ENCODE results near the gene IFNA21. TPM values are rescaled to one million over a fixed set of nuclear protein-coding genes. Genes with fewer than 3 reads are reported as not detected.
A peak's percentile ranks its signal among the peaks of the same experiment; 100 is the strongest.
"Not testable (repeated sequence)": the region's sequence is repeated elsewhere in the genome, so short reads cannot be mapped to it uniquely, and the experiment has no call there.

Gene IFNA21
- total and polyA plus RNA-seq, 12 donors: not detected

DNA sequence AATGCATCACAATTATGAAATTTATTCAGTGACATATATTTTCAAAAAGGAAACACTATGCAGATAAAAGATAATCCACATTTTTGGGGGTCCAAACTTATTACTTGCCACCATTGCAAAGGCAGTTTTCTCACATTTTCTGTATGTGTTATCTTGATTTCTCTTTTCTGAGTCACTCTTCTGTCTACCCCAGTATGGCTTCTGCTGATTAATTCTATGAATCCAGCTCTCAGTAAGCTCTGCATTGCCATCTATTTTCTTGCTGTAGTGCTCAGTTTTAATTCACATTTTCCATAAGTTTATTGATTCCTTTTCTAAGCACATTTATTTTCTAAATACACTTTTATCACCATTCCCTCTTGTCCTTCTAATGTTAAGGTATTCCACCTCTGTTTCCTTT, 38.7 kb upstream of the IFNA21 start:
- intact Hi-C loops (cut with DNase I): no loop called here

GRCh38 chr9:21202105-21202504, 35.6 kb upstream of the IFNA21 start, which contains the start of gene IFNA7:
IFNA7 (minus strand) TSS chr9:21202205; CDS start chr9:21202165, 40 bp downstream.
- 64 to 70% (median 67%) methylated on average over 4 of the region's 4 CpGs for WGBS, 4 donors
- intact Hi-C loops (cut with DNase I); H3K9me3 ChIP-seq (replicated peaks in 1 of 3); H3K27me3 ChIP-seq; H3K36me3 ChIP-seq (replicated peaks in 1 of 2); H3K4me3 ChIP-seq; DNase-seq; H3K27ac ChIP-seq; H3K4me1 ChIP-seq (replicated peaks in 1 of 2): not testable (repeated sequence)

More for the DNA sequence above, 38.7 kb upstream of the IFNA21 start:
- no peak for DNase-seq
- H3K27me3 ChIP-seq: no peaks in the 10 kb centered on the region
- H3K36me3 ChIP-seq (replicated peaks in 1 of 2): no peaks in the 10 kb centered on the region
- H3K27ac ChIP-seq: no peak overlapping the region
- H3K4me1 ChIP-seq (replicated peaks in 1 of 2): no peaks in the 10 kb centered on the region
- no peaks in the 10 kb centered on the region for H3K9me3 ChIP-seq (replicated peaks in 1 of 3)
- TF ChIP-seq CTCF (IDR thresholded peaks at IDR 0.05) (no peak), POLR2A (IDR thresholded peaks at IDR 0.05) (no peak)
- H3K4me3 ChIP-seq: no peak overlapping the region

GRCh38 chr9:21194867-21195776, 28.7 kb upstream of the IFNA21 start:
- DNase-seq: peak in 6 of 7 donors; percentile 12 to 59 (median 28)
- H3K9me3 ChIP-seq (replicated peaks in 1 of 3); H3K27me3 ChIP-seq; intact Hi-C loops (cut with DNase I); H3K36me3 ChIP-seq (replicated peaks in 1 of 2); H3K4me1 ChIP-seq (replicated peaks in 1 of 2); H3K4me3 ChIP-seq; H3K27ac ChIP-seq: not testable (repeated sequence)
- peak; percentile 25 to 48 (median 40) for TF ChIP-seq CTCF (IDR thresholded peaks at IDR 0.05)
- WGBS, 4 donors: 33 to 36% (median 35%) methylated on average over 6 of the region's 6 CpGs

DNA sequence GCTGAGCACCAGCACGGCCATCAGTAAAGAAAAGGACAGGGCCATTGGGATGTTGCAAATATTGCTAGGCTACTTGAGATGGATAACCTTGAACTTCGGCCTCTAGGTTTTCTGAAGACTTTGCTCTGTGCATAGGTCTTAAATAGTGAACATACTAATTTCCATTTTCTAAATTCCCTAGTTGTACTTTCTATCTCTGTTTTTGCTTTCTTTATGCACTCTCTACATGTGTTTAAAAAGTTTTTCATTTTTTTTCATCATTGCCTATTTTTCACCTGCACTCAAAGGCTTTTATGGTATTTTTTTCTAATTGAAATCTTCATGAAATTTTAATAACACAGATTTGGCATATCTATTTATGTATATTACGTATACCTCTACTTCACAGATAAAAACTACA, 21.0 kb upstream of the IFNA21 start, which contains the start of gene IFNA4:
TSS of gene IFNA4 (minus strand) at position 101 of the 400 bp plus-strand sequence. CDS start at position 45, 56 bp downstream.
- not testable (repeated sequence) for H3K4me3 ChIP-seq

DNA sequence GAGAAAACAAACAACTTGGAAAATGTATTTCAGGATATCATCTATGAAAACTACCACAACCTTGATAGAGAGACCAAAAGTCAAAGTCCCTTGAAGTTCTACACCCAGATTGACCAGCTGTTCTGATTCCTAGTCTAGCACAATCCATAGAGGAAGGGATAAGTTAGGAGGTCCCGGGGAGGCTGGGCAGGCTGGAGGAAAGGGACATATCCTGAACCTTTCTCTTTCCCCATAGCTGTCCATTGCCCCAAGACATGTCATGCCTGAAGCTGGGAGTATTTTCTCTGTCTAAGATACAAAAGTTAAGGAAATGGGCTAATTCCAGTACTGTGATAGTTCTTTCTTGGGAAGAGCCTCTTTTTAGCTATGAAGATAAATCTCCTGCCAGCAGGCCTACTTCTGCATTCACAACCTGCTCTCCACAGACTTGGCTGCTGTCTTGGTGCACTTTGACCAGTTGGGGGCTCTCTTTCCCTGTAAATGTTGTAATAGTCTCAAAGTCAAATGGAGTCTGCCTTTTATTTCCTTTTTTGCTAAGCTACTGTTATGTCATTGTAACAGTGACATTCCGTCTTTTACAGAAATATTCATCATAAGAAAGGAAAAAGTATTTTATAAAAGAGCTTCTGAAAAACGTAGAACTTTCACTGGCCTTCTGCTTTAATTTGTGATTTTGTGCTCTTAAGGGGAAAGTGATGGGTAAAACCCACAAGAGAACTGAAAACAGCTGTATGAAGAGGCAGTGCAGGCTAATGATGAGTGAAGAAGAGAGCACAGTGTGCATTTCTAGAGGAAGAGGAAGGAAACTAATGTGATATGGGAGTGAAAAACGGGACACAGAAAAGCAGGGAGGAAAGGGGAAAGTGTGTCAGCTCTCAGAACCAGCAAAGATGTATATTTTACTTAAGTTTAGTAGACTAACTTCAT, 16.6 kb upstream of the IFNA21 start:
- H3K4me3 ChIP-seq; H3K9me3 ChIP-seq (replicated peaks in 1 of 3); H3K27ac ChIP-seq; H3K36me3 ChIP-seq (replicated peaks in 1 of 2); H3K4me1 ChIP-seq (replicated peaks in 1 of 2); intact Hi-C loops (cut with DNase I); H3K27me3 ChIP-seq: not testable (repeated sequence)
- DNase-seq: peak in 3 of 7 donors; percentile 7 to 30 (median 16)
- 34 to 42% (median 38%) methylated on average over 4 of the region's 4 CpGs for WGBS, 4 donors
- TF ChIP-seq CTCF (IDR thresholded peaks at IDR 0.05): peak in 2 of 6 experiments; percentile 35 to 42

More for the DNA sequence above, 21.0 kb upstream of the IFNA21 start, which contains the start of gene IFNA4:
- H3K36me3 ChIP-seq (replicated peaks in 1 of 2); H3K27ac ChIP-seq; DNase-seq; H3K9me3 ChIP-seq (replicated peaks in 1 of 3); intact Hi-C loops (cut with DNase I); H3K27me3 ChIP-seq; H3K4me1 ChIP-seq (replicated peaks in 1 of 2): not testable (repeated sequence)
- 64 to 85% (median 79%) methylated on average over 2 to 3 of the region's 3 CpGs for WGBS, 4 donors

All from adrenal gland (tissue), 12 donors.